CD4-positive, alpha-beta T cell treated with Interleukin-2 at 100 ng/mL for 4 hours (primary cell): Measurements from ENCODE around the gene TMEM200C.

Source experiments
- DNase-seq: peaks from one replicate; pipeline ENCODE4 v3.0.0-alpha.2; 2020; ENCODE audit warnings: low spot score

TMEM200C gene

DNA sequence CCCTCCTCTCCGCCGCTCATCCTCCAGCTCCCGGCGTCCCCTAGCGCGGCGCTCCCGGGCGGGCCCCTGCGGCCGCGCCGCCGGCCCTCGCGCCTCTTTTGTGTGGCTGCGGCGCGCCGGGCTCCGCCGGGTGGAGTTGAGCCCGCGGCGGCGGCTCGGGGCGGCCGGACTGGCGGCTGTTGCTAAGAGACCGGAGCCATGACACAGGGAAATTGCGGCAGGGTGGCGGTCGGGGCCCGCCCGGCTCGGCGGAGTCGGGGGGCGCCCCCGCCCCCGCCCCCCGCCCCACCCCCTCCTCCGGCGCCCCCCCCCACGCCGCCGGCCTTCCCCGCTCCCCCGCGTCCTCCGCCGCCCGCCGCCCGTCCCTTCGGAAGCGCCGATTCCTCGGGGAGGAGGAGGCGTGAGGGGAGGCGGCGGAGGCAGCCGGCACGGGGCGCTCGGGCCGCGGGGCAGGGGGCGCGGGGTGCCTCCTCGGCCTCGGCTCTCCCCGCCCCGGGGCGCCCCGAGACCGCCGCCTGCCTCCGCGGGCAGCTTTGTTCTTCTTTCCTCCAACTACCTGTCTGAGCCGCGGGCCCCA lies at the start of gene TMEM200C:
TMEM200C (minus strand) TSS at position 224 of the 577 bp plus-strand sequence. CDS start 3,459 bp downstream, outside the sequence.
- no peak for DNase-seq

DNA sequence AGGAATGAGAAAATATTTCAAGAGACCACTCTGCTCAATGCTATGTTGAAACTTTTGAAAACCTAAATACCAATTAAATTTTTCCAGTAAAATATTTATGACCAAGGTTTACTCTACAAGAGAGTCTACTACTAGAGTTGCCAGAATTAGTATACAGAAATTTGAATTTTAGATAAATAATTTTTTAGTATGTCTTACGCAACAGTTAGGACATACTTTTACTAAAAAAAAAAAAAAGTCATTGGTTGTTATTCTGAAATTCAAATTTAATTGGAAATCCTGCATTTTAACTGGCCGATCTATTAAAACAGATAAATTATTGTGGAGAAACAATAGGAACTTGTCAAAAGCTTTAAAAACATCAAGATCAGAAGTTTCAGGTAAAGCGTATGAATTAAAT lies 49.1 kb upstream of the TMEM200C start:
- no peak for DNase-seq

- DNase-seq = no peak
These were observed 48.2 kb upstream of the TMEM200C start for GRCh38 chr18:5943514-5943913.

DNA sequence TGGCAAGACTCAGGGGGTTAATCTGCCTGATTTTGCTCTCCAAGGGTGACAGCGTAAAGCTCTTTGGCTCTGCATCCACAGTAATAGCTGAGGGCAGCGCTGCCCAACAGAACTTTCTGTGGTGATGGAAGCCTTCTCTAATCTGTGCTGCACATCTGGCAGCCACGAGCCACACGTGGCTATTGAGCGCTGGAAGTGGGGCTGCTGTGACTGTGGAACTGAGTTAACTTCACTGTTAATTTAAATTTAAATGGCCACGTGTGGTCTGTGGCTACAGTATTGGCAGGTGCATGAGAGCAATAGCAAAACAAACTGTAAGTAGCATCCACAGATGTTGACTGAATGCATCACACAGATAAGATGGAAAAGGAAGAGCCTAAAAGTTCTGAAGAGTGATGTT lies 47.3 kb upstream of the TMEM200C start:
- no peak for DNase-seq

- DNase-seq = no peak
These were observed 46.6 kb upstream of the TMEM200C start for GRCh38 chr18:5941890-5942289.

GRCh38 chr18:5939801-5940667 lies 44.7 kb upstream of the TMEM200C start:
- DNase-seq = no peak

GRCh38 chr18:5937795-5938194 lies 42.5 kb upstream of the TMEM200C start:
- DNase-seq = no peak

DNA sequence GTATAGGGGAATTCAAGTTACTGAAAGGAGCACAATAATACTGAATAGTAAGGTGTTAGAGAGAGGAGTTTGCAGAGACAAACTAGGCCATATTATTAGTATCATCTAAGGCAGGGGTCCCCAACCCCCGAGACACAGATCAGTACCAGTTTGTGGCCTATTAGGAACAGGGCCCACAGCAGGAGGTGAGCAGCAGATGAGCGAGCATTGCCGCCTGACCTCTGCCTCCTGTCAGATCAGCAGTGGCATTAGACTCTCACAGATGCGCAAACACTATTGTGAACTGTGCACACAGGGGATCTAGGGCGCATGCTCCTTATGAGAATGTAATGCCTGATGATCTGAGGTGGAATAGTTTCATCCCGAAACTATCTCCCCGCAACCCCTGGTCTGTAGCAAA lies 41.8 kb upstream of the TMEM200C start:
- DNase-seq = no peak

DNA sequence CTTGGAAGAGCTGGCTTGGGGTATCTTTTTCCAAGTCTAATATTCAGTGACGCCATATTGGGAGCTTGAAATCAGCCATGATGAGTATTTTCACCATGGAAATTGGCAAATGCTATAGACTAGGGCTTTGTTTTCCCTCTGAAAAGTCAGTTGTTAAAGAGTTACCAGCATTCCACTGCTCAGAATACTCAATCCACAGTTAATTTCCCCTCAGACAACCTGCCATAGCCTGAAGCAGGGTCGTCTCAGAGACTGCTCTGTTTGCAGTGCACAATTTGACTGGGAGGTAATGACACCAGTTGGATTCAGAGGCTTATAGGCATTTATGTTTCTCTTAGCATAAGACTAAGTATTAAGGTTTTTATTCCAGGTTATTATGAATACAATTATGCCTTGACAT lies 35.5 kb upstream of the TMEM200C start:
- DNase-seq = no peak

- no peak for DNase-seq
These were observed 23.0 kb upstream of the TMEM200C start for GRCh38 chr18:5918205-5918858.

GRCh38 chr18:5914951-5915350 lies 19.6 kb upstream of the TMEM200C start:
- DNase-seq = no peak

DNA sequence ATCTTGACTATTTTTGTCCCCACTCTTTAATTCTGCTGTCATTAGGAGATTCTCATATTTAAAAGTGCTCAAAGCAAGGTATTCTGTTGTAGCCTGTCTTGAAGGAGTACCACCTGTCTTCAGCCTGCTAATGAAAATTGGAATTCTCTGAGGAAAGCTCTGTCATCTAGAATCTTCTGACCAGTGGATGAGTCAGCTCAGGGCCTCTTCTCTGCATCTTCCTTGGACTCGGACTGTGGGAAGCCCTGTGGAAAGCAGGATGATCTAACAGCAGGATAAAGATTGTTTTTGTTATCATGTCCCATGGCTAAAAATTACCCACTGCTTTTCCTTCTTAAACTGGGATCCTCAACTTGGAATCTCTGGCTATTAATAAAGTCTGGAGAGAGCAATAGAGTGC lies 18.7 kb upstream of the TMEM200C start:
- no peak for DNase-seq

GRCh38 chr18:5912566-5912965 lies 17.2 kb upstream of the TMEM200C start:
- DNase-seq = no peak

GRCh38 chr18:5909125-5909524 lies 13.8 kb upstream of the TMEM200C start:
- DNase-seq = no peak

DNA sequence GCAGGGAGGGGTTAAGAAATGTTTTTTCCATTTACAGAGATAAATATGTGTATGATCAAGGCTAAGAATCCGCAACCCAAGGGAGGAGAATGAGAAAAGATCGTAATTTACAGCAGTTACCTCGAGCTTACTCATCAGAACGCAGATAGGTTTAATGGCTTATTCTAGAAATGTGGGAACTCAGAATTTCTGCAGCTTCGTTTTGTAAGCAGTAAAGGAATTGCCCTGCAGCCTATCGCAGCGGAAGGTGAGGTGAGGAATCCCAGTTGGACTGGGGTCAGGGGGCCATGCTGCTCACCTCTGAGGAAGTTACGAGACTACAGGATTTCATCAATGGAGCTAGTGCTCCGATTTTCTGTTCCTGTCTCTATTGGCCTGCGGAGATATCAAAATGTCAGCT lies 8.1 kb upstream of the TMEM200C start:
- DNase-seq = no peak

- no peak for DNase-seq
These were observed 4.9 kb upstream of the TMEM200C start for GRCh38 chr18:5900262-5900661.

DNA sequence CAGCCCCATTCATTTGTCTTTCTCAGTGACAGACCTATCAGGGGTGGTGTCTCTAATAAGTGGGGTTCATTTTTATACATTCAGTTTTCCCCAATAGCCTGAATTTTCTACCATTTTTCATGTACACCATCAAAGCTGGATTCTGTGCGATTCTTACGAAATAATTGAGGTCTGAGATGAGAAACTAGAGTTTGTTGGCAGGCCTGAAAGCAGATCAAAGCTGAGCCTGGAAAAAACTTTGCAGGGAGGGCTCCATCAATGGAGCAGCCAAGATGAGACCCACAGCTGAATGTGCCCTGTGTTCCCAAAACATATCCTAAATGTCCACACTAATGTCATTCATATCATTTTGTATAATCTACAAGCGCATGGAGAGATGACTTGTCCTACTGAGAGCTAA lies 4.5 kb upstream of the TMEM200C start:
- no peak for DNase-seq

DNA sequence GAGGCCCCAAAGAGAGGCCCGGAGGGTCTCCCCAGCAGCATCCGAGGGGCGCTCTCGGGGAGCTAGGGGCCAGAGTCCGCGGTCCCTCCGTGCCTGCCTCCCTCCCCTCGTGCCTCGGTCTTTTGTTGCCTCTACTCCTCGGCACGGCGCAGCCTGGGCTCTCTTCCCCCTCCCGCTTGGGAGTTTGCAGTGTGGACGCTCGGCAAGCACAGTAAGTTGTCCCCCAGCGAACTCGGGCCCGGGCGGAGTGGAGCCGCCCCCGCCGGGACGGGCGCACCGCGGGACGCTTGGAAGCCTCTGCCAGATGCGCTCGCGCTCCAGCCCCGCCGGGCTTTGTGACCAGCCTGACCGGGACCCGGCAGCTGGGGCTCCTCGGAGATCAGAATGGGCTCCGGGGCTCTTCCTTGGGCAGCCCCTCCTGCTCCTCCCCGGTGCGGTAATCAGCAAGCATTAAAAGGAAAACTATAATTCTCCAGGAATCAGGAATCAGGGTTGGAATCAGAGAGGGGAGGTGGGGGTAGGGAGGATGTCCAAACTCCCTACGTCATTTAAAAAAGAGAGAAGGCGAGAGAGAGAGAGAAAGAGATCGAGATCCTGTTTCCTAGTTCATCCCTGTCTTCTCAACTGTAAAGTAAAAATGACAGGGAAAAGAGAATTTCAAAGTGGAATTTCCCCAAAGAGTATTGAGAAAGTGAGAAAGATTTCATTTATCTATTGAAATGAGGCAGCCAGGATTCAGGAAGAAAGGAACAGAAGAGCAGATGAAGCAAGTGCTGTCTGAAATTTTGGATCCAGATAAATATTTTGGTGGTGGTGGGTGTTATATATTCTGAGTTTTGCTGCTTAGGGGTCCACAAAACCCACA lies 786 bp upstream of the TMEM200C start:
- no peak for DNase-seq

GRCh38 chr18:5894611-5895298 lies 567 bp downstream of the TMEM200C start:
- no peak for DNase-seq

DNA sequence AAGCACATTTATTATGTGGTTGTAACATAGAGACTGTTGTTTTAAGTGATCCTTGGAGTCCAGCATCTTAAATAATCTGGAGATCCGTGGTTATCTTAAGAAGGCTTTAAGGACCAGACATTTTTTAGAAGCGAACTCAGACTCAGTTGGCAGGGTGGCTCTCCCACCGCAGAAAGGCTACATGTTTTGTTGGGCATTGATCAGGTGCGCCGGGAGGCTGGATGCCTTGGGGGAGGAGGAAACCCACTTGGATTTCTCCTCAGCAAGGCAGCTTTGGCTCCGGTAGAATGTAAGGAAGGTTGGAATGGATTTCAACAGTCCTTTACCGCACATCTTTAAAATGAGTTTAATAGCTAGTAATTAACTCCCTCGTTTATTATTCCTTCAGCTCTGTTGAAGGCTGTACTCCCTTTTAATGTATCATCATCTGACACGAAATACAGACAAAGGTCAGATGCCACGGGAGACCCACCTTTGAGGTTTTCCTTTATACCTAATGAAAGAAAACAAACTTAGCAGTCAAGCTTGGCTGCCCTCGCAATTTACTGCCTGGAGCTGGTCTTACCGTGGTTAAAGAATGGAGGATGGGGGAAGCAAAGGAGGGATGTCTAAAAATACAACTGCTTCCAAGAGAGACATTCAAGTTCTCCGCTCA lies 1.2 kb downstream of the TMEM200C start:
- no peak for DNase-seq

GRCh38 chr18:5892823-5893431 lies 2.4 kb downstream of the TMEM200C start:
- DNase-seq = no peak
